GM23338 (cell line): ENCODE results near the gene BHLHE41. TPM values are rescaled to one million over a fixed set of nuclear protein-coding genes. Genes with fewer than 3 reads are reported as not detected.

Experiments
- ATAC-seq: fragments of 200-7000 bp; cut with Tn5 transposase; 3 replicates; pipeline ENCODE4 v1.9.1; 2020
- DNase-seq: peaks from one replicate; pipeline ENCODE4 v3.0.0-alpha.2; 2015; ENCODE audit warnings: low spot score
- H2AFZ ChIP-seq: fragments of 200-600 bp; sonication (generic); 2 replicates; pipeline ENCODE4 v1.8.0; 2016; ENCODE audit warnings: antibody characterized with exemption, mild to moderate bottlenecking, moderate library complexity
- H3F3A ChIP-seq: fragments of 200-600 bp; sonication (generic); replicated peaks from 2 replicates; pipeline ENCODE4 v1.8.0; 2017; ENCODE audit warnings: antibody characterized with exemption, mixed run types, low read depth
- H3K27ac ChIP-seq: fragments of 200-600 bp; sonication (generic); 2 replicates; pipeline ENCODE4 v1.6.1; 2016; ENCODE audit warnings: low read depth
- H3K27me3 ChIP-seq: fragments of 200-600 bp; sonication (generic); 2 replicates; pipeline ENCODE4 v1.8.0; 2016; ENCODE audit warnings: mild to moderate bottlenecking, mixed run types, moderate library complexity; ENCODE audit not compliant: insufficient read depth
- H3K36me3 ChIP-seq: fragments of 200-600 bp; sonication (generic); 2 replicates; pipeline ENCODE4 v1.8.0; 2016; ENCODE audit warnings: mild to moderate bottlenecking; ENCODE audit not compliant: insufficient read depth
- H3K4me1 ChIP-seq: fragments of 200-600 bp; sonication (generic); 2 replicates; pipeline ENCODE4 v1.8.0; 2016; ENCODE audit warnings: mild to moderate bottlenecking, moderate library complexity; ENCODE audit not compliant: insufficient read depth
- H3K4me2 ChIP-seq: fragments of 200-600 bp; sonication (generic); 2 replicates; pipeline ENCODE4 v1.7.1; 2017; ENCODE audit warnings: mixed run types
- H3K4me3 ChIP-seq: fragments of 200-600 bp; sonication (generic); 2 replicates; pipeline ENCODE4 v1.6.1; 2016; ENCODE audit warnings: mixed run types
- H3K79me2 ChIP-seq: fragments of 200-600 bp; sonication (generic); replicated peaks from 2 replicates; pipeline ENCODE4 v1.8.0; 2017; ENCODE audit warnings: mild to moderate bottlenecking; ENCODE audit not compliant: insufficient read depth
- H3K9me2 ChIP-seq: fragments of 200-600 bp; sonication (generic); 2 replicates; pipeline ENCODE4 v1.8.0; 2017; ENCODE audit not compliant: insufficient read depth
- H4K20me1 ChIP-seq: fragments of 200-600 bp; sonication (generic); replicated peaks from 2 replicates; pipeline ENCODE4 v1.8.0; 2017; ENCODE audit warnings: mild to moderate bottlenecking; ENCODE audit not compliant: insufficient read depth
- H3K27ac Mint-ChIP-seq: 2 replicates; pipeline ENCODE4 v1.8.0; 2020; ENCODE audit warnings: inconsistent platforms, mild to moderate bottlenecking, moderate library complexity, mixed read lengths
- H3K27me3 Mint-ChIP-seq: 3 replicates; pipeline ENCODE4 v1.8.0; 2022; ENCODE audit warnings: low read depth, mild to moderate bottlenecking, moderate library complexity, mixed read lengths, inconsistent platforms; ENCODE audit not compliant: insufficient read depth, poor library complexity
- H3K36me3 Mint-ChIP-seq: 3 replicates; pipeline ENCODE4 v1.8.0; 2021; ENCODE audit warnings: low read depth, mild to moderate bottlenecking, inconsistent platforms, moderate library complexity, mixed read lengths
- H3K4me1 Mint-ChIP-seq: 3 replicates; pipeline ENCODE4 v1.8.0; 2020; ENCODE audit warnings: mild to moderate bottlenecking, inconsistent platforms, mixed read lengths
- H3K4me3 Mint-ChIP-seq: 3 replicates; pipeline ENCODE4 v1.8.0; 2021; ENCODE audit warnings: moderate library complexity, mild to moderate bottlenecking, inconsistent platforms, mixed read lengths
- H3K9me3 Mint-ChIP-seq: 3 replicates; pipeline ENCODE4 v1.8.0; 2020; ENCODE audit warnings: moderate library complexity, mild to moderate bottlenecking, inconsistent platforms, mixed read lengths
- CREB1 ChIP-seq: fragments of 250-450 bp; sonication (Bioruptor Pico); IDR thresholded peaks from 2 replicates; pipeline ENCODE4 v1.5.0; 2020; ENCODE audit warnings: low read depth, mild to moderate bottlenecking, moderate library complexity
- EZH2 ChIP-seq: fragments of 200-600 bp; sonication (generic); IDR thresholded peaks from one replicate; pipeline ENCODE4 v1.8.0; 2017; ENCODE audit warnings: antibody characterized with exemption, mild to moderate bottlenecking, low read depth; ENCODE audit not compliant: unreplicated experiment
- EZH2phosphoT487 ChIP-seq: fragments of 200-600 bp; sonication (generic); IDR thresholded peaks from one replicate; pipeline ENCODE4 v1.8.1; 2018; ENCODE audit warnings: antibody characterized with exemption; ENCODE audit not compliant: unreplicated experiment
- JUNB ChIP-seq: IDR thresholded peaks from one replicate; pipeline ENCODE4 v1.6.1; 2016; ENCODE audit warnings: antibody characterized with exemption; ENCODE audit not compliant: unreplicated experiment
- NANOG ChIP-seq: IDR thresholded peaks from 2 replicates; pipeline ENCODE4 v1.6.1; 2016; ENCODE audit warnings: antibody characterized with exemption, borderline replicate concordance
- POLR2AphosphoS5 ChIP-seq: IDR thresholded peaks from 2 replicates; pipeline ENCODE4 v1.6.1; 2016; ENCODE audit warnings: antibody characterized with exemption, low read depth
- STAT1 ChIP-seq: IDR thresholded peaks from one replicate; pipeline ENCODE4 v1.6.1; 2016; ENCODE audit warnings: antibody characterized with exemption; ENCODE audit not compliant: unreplicated experiment
- ZNF114 ChIP-seq: fragments of 250-450 bp; sonication (Bioruptor Pico); IDR thresholded peaks from 2 replicates; pipeline ENCODE4 v1.5.0; 2020; ENCODE audit warnings: mild to moderate bottlenecking, moderate library complexity
- ZNF331 ChIP-seq: fragments of 250-450 bp; sonication (Bioruptor Pico); IDR thresholded peaks from 2 replicates; pipeline ENCODE4 v1.5.0; 2020; ENCODE audit warnings: low read depth, mild to moderate bottlenecking, moderate library complexity
- polyA plus RNA-seq: library from polyadenylated mRNA; unstranded; fragments of >200 nt; fragmentation: Nextera tagmentation; extraction: Ambion mirVana; gene quantifications from 2 replicates; pipeline ENCODE4 v1.2.1, GENCODE V29; 2016
- total RNA-seq: library from RNA; depleted of rRNA; stranded (reverse); fragments of >200 nt; shearing (Covaris generic); gene quantifications from 2 replicates; pipeline ENCODE4 v1.2.3, GENCODE V29; 2014
- TF ChIP-seq, protein P1 (sequence below): IDR thresholded peaks from one replicate; pipeline ENCODE4 v1.6.1; 2018; ENCODE audit warnings: antibody characterized with exemption; ENCODE audit not compliant: unreplicated experiment
- TF ChIP-seq, protein P2 (sequence below): IDR thresholded peaks from 2 replicates; pipeline ENCODE4 v1.6.1; 2016; ENCODE audit warnings: antibody characterized with exemption
- TF ChIP-seq, protein P3 (sequence below): fragments of 250-450 bp; sonication (Bioruptor Pico); IDR thresholded peaks from 2 replicates; pipeline ENCODE4 v1.5.0; 2020; ENCODE audit warnings: mild to moderate bottlenecking, moderate library complexity
- TF ChIP-seq, protein P4 (sequence below), 2 experiments: fragments of 200-600 bp in 1 of 2; sonication (generic) in 1 of 2; conservative IDR thresholded peaks; 2 replicates each; pipeline versions ENCODE4 v1.5.1 to v1.6.1; 2016 to 2017; ENCODE audit warnings: antibody characterized with exemption in 2 of 2, low read depth in 2 of 2, mild to moderate bottlenecking in 2 of 2, moderate library complexity in 1 of 2

The BHLHE41 gene
- total and polyA plus RNA-seq, 2 experiments from 2014 or later: 1.6 to 2.9 TPM

DNA sequence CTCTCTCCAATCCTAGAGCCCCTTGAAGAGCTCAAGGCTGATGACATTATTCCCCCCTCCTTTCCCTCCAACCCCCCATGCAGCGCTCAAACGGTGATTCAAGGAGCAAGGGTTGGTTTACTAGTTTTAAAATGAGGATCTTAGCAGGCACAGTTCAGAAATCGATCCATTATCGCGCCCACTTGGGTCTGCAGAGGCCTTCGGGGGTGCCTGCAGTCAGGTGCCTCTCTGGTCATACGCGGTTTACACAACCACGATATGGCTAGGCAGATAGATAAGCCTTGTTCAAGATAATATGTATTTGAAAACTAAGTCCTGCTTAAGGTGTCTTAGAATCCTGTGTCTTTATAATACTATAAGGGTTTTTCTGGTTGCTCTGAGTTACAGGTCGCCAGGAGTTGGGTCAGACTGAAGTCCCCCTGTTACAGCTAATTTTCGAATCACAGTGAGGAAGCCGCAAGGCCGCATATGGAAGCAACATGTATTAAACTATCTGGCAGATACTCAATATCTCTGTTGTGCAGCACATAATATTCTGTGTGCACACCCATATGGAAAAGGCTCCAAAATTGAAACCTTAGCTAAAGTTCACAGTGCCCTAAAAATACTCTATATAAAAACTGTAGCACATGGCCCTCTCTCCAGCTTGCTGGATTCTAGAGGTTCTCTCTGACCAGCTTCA lies 10.0 kb downstream of the BHLHE41 start:
- Mint-ChIP-seq H3K27ac (no peak overlapping the region; the same call in 1 of the 2 replicates), H3K4me3 (peak overlapping the region; percentile 68), H3K36me3 (no peaks in the 10 kb centered on the region; the same call in 2 of the 3 replicates), H3K27me3 (peaks cover 27% of the 10 kb centered on the region), H3K4me1 (peaks cover 62% of the 10 kb centered on the region), H3K9me3 (no peaks in the 10 kb centered on the region)
- Histone ChIP-seq H3K4me3 (peak overlapping the region; percentile 53), H3K4me2 (peak overlapping the region; percentile 80), H2AFZ (peak overlapping the region; percentile 11; the same call in 1 of the 2 replicates), H3K4me1 (peaks cover 42% of the 10 kb centered on the region), H3K9me2 (no peaks in the 10 kb centered on the region), H3F3A (no peaks in the 10 kb centered on the region; the same call in 1 of the 2 replicates), H3K79me2 (no peaks in the 10 kb centered on the region), H3K36me3 (no peaks in the 10 kb centered on the region), H3K27me3 (peaks cover 30% of the 10 kb centered on the region), H3K27ac (no peak overlapping the region), H4K20me1 (no peaks in the 10 kb centered on the region)
- ATAC-seq (no peak; the same call in 2 of the 3 replicates), DNase-seq (no peak)
- no peak for TF ChIP-seq CREB1
- no peak for TF ChIP-seq STAT1
- TF ChIP-seq, protein P1, sequence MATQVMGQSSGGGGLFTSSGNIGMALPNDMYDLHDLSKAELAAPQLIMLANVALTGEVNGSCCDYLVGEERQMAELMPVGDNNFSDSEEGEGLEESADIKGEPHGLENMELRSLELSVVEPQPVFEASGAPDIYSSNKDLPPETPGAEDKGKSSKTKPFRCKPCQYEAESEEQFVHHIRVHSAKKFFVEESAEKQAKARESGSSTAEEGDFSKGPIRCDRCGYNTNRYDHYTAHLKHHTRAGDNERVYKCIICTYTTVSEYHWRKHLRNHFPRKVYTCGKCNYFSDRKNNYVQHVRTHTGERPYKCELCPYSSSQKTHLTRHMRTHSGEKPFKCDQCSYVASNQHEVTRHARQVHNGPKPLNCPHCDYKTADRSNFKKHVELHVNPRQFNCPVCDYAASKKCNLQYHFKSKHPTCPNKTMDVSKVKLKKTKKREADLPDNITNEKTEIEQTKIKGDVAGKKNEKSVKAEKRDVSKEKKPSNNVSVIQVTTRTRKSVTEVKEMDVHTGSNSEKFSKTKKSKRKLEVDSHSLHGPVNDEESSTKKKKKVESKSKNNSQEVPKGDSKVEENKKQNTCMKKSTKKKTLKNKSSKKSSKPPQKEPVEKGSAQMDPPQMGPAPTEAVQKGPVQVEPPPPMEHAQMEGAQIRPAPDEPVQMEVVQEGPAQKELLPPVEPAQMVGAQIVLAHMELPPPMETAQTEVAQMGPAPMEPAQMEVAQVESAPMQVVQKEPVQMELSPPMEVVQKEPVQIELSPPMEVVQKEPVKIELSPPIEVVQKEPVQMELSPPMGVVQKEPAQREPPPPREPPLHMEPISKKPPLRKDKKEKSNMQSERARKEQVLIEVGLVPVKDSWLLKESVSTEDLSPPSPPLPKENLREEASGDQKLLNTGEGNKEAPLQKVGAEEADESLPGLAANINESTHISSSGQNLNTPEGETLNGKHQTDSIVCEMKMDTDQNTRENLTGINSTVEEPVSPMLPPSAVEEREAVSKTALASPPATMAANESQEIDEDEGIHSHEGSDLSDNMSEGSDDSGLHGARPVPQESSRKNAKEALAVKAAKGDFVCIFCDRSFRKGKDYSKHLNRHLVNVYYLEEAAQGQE: no peak
- no peak for TF ChIP-seq ZNF114 (CRISPR knock-in tag)
- TF ChIP-seq ZNF331 (CRISPR knock-in tag): no peak
- TF ChIP-seq, protein P2, sequence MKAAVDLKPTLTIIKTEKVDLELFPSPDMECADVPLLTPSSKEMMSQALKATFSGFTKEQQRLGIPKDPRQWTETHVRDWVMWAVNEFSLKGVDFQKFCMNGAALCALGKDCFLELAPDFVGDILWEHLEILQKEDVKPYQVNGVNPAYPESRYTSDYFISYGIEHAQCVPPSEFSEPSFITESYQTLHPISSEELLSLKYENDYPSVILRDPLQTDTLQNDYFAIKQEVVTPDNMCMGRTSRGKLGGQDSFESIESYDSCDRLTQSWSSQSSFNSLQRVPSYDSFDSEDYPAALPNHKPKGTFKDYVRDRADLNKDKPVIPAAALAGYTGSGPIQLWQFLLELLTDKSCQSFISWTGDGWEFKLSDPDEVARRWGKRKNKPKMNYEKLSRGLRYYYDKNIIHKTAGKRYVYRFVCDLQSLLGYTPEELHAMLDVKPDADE: no peak
- TF ChIP-seq POLR2AphosphoS5: no peak
- TF ChIP-seq NANOG: no peak
- TF ChIP-seq, protein P3, sequence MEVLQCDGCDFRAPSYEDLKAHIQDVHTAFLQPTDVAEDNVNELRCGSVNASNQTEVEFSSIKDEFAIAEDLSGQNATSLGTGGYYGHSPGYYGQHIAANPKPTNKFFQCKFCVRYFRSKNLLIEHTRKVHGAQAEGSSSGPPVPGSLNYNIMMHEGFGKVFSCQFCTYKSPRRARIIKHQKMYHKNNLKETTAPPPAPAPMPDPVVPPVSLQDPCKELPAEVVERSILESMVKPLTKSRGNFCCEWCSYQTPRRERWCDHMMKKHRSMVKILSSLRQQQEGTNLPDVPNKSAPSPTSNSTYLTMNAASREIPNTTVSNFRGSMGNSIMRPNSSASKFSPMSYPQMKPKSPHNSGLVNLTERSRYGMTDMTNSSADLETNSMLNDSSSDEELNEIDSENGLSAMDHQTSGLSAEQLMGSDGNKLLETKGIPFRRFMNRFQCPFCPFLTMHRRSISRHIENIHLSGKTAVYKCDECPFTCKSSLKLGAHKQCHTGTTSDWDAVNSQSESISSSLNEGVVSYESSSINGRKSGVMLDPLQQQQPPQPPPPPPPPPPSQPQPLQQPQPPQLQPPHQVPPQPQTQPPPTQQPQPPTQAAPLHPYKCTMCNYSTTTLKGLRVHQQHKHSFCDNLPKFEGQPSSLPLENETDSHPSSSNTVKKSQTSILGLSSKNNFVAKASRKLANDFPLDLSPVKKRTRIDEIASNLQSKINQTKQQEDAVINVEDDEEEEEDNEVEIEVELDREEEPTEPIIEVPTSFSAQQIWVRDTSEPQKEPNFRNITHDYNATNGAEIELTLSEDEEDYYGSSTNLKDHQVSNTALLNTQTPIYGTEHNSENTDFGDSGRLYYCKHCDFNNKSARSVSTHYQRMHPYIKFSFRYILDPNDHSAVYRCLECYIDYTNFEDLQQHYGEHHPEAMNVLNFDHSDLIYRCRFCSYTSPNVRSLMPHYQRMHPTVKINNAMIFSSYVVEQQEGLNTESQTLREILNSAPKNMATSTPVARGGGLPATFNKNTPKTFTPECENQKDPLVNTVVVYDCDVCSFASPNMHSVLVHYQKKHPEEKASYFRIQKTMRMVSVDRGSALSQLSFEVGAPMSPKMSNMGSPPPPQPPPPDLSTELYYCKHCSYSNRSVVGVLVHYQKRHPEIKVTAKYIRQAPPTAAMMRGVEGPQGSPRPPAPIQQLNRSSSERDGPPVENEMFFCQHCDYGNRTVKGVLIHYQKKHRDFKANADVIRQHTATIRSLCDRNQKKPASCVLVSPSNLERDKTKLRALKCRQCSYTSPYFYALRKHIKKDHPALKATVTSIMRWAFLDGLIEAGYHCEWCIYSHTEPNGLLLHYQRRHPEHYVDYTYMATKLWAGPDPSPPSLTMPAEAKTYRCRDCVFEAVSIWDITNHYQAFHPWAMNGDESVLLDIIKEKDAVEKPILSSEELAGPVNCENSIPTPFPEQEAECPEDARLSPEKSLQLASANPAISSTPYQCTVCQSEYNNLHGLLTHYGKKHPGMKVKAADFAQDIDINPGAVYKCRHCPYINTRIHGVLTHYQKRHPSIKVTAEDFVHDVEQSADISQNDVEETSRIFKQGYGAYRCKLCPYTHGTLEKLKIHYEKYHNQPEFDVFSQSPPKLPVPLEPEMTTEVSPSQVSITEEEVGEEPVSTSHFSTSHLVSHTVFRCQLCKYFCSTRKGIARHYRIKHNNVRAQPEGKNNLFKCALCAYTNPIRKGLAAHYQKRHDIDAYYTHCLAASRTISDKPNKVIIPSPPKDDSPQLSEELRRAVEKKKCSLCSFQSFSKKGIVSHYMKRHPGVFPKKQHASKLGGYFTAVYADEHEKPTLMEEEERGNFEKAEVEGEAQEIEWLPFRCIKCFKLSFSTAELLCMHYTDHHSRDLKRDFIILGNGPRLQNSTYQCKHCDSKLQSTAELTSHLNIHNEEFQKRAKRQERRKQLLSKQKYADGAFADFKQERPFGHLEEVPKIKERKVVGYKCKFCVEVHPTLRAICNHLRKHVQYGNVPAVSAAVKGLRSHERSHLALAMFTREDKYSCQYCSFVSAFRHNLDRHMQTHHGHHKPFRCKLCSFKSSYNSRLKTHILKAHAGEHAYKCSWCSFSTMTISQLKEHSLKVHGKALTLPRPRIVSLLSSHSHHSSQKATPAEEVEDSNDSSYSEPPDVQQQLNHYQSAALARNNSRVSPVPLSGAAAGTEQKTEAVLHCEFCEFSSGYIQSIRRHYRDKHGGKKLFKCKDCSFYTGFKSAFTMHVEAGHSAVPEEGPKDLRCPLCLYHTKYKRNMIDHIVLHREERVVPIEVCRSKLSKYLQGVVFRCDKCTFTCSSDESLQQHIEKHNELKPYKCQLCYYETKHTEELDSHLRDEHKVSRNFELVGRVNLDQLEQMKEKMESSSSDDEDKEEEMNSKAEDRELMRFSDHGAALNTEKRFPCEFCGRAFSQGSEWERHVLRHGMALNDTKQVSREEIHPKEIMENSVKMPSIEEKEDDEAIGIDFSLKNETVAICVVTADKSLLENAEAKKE: no peak
- TF ChIP-seq EZH2: no peak
- TF ChIP-seq, protein P4, sequence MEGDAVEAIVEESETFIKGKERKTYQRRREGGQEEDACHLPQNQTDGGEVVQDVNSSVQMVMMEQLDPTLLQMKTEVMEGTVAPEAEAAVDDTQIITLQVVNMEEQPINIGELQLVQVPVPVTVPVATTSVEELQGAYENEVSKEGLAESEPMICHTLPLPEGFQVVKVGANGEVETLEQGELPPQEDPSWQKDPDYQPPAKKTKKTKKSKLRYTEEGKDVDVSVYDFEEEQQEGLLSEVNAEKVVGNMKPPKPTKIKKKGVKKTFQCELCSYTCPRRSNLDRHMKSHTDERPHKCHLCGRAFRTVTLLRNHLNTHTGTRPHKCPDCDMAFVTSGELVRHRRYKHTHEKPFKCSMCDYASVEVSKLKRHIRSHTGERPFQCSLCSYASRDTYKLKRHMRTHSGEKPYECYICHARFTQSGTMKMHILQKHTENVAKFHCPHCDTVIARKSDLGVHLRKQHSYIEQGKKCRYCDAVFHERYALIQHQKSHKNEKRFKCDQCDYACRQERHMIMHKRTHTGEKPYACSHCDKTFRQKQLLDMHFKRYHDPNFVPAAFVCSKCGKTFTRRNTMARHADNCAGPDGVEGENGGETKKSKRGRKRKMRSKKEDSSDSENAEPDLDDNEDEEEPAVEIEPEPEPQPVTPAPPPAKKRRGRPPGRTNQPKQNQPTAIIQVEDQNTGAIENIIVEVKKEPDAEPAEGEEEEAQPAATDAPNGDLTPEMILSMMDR (conservative IDR thresholded peaks at IDR 0.05; ENCODE audit: low read depth in 2 of 2): no peak
- TF ChIP-seq JUNB: no peak
- no peak for TF ChIP-seq EZH2phosphoT487
